ENCODE measurements around the gene MEF2C.
"Not testable (repeated sequence)": the region's sequence is repeated elsewhere in the genome, so short reads cannot be mapped to it uniquely, and the experiment has no call there.

MEF2C gene

GRCh38 chr5:88798933-88799332 lies 84.1 kb downstream of the MEF2C start:
- not testable (repeated sequence) for DNase-seq (ENCODE audit: low read depth)

GRCh38 chr5:88793797-88794196 lies 89.2 kb downstream of the MEF2C start:
- not testable (repeated sequence) for DNase-seq (ENCODE audit: low read depth)

- no peak for DNase-seq (ENCODE audit: low read depth)
These were observed 90.7 kb downstream of the MEF2C start for GRCh38 chr5:88792144-88792840.

GRCh38 chr5:88787856-88788255 lies 95.1 kb downstream of the MEF2C start:
- DNase-seq (ENCODE audit: low read depth), result no peak

GRCh38 chr5:88786789-88787188 lies 96.2 kb downstream of the MEF2C start:
- no peak for DNase-seq (ENCODE audit: low read depth)

- DNase-seq (ENCODE audit: low read depth), result no peak
These were observed 97.0 kb downstream of the MEF2C start for GRCh38 chr5:88785746-88786565.

- DNase-seq (ENCODE audit: low read depth), result no peak
These were observed 100.4 kb downstream of the MEF2C start for GRCh38 chr5:88782571-88782970.

- no peak for DNase-seq (ENCODE audit: low read depth)
These were observed 102.2 kb downstream of the MEF2C start for GRCh38 chr5:88780736-88781135.

- no peak for DNase-seq (ENCODE audit: low read depth)
These were observed 104.2 kb downstream of the MEF2C start for GRCh38 chr5:88778736-88779135.

- no peak for DNase-seq (ENCODE audit: low read depth)
These were observed 106.3 kb downstream of the MEF2C start for GRCh38 chr5:88776692-88777091.

- DNase-seq (ENCODE audit: low read depth), result no peak
These were observed 110.2 kb downstream of the MEF2C start for GRCh38 chr5:88772831-88773230.

- no peak for DNase-seq (ENCODE audit: low read depth)
These were observed 110.9 kb downstream of the MEF2C start for GRCh38 chr5:88772047-88772446.

- no peak for DNase-seq (ENCODE audit: low read depth)
These were observed 112.4 kb downstream of the MEF2C start for GRCh38 chr5:88770276-88771257.

GRCh38 chr5:88769165-88769564 lies 113.8 kb downstream of the MEF2C start:
- no peak for DNase-seq (ENCODE audit: low read depth)

GRCh38 chr5:88768411-88768810 lies 114.6 kb downstream of the MEF2C start:
- no peak for DNase-seq (ENCODE audit: low read depth)

- DNase-seq (ENCODE audit: low read depth), result no peak
These were observed 117.2 kb downstream of the MEF2C start for GRCh38 chr5:88765798-88766197.

- DNase-seq (ENCODE audit: low read depth), result no peak
These were observed 117.8 kb downstream of the MEF2C start for GRCh38 chr5:88765171-88765570.

GRCh38 chr5:88761939-88762338 lies 121.0 kb downstream of the MEF2C start:
- no peak for DNase-seq (ENCODE audit: low read depth)

GRCh38 chr5:88761269-88761850 lies 121.6 kb downstream of the MEF2C start:
- DNase-seq (ENCODE audit: low read depth), result no peak

- no peak for DNase-seq (ENCODE audit: low read depth)
These were observed 122.5 kb downstream of the MEF2C start for GRCh38 chr5:88760527-88760926.

- DNase-seq (ENCODE audit: low read depth), result no peak
These were observed 124.4 kb downstream of the MEF2C start for GRCh38 chr5:88758591-88758990.

GRCh38 chr5:88758184-88758583 lies 124.8 kb downstream of the MEF2C start:
- DNase-seq (ENCODE audit: low read depth), result no peak
